HG03469 (cell line): Measurements from ENCODE around the gene ADGRV1.
"Not testable (repeated sequence)": the region's sequence is repeated elsewhere in the genome, so short reads cannot be mapped to it uniquely, and the experiment has no call there.

Experiments used
- ATAC-seq: cut with Tn5 transposase; IDR thresholded peaks from one replicate; pipeline ENCODE4 v1.9.1; 2021; ENCODE audit warnings: mild to moderate bottlenecking, moderate library complexity, moderate number of reproducible peaks; ENCODE audit not compliant: unreplicated experiment

The ADGRV1 gene

DNA sequence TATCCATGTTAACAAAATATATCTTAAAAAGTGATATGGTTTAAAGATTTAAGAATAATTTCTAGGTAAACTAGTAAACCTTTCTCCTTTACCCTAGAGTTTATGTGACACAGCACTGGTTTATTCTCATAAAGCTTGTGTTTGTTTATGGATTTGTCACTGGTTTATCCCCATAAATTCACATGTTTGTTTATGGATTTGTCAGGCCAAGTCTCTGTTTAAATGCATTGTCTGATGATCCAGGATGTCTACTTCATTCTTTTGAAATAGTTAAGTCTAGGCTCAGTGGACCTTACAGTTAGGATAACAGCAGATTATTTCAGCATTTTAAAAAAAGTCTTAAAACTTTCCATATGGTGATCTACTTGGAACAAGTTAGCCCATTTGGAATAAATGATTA is 490.5 kb downstream of the ADGRV1 start:
- no peak for ATAC-seq

DNA sequence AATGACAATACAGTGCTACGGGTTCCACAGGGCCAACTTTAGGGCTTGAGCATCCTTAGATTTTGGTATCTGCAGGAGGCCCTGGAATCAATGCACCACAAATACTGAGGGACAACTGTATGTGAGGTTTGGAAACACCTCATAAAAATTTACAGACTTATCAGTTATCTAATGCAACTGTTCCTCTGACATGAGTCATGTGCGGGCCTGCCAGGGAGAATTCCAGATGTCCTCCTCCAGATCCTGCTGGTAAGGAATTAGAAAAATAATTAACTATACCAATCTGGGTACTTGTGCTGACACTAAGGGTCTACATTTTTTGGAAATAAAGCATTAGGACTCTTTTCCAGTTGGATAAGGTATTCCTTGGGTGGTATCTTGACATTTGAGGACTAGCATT is 491.2 kb downstream of the ADGRV1 start:
- no peak for ATAC-seq

GRCh38 chr5:91052411-91052810 is 493.8 kb downstream of the ADGRV1 start:
- ATAC-seq: not testable (repeated sequence)

DNA sequence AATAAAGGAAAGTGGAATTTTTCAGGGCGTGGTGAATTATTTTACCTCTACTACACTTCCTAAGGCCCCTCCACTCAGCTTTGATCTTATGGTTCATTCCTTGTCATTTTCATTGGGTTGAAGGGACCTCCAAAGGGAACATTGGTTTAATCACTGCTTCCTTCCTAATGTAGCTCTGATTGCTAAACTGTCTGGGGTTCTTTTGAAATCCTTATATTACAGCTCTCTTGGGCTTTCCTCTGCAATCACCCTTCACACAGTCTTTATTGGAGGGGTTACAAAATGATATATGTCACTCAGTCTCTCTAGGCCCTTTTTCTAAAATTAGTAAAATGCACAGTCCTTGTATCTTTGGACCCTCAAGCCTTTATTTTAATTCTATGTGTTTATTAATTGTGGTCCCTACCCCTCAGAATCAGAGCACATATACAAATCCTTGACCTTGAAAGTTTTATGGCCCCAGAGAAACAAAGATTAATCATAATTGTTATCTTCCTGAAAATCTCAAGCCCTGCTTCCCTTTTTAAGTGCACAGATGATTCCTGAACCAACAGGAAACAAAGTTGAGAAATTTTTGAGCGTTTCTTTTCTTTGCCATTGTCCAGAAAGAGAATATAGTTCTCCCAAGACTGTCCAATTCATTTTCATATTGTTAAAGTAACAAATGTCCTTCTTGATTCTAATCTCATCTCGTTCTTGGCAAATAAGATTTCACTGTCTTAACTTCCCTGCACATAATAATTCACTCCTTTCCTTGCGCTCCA is 494.6 kb downstream of the ADGRV1 start:
- ATAC-seq: no peak

DNA sequence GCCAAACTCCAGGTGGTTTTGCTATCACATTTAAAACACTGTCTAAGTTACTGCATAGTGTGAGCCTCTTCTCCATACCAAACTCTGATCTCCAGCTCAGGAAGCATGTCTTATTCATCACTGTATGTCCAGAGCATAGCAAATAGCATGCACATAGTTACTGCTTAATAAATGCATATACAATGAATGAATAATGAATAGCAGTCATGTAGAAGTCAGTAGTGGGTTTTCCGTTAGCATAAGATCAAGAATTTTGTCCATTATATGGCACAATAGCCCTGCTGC is 495.1 kb downstream of the ADGRV1 start:
- ATAC-seq: no peak

DNA sequence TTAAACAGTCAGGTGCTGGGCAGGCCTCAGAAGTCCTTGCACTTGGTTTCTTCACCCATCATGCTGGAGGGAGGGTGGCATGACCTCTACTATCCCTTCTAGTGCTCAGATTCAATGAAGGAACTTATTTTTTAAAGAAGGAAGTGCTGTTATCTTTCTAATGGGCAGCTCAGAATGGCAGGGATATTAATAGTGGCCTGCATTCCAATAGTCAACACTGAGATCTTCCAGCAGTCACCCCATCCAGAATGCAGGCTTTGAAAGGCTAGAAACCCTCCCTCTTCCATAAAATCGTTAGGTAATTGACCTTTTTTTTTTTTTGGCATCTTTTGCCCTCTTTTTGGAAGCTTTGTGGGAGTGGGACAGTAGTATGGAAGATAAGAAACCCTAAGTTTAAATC is 499.6 kb downstream of the ADGRV1 start:
- no peak for ATAC-seq

DNA sequence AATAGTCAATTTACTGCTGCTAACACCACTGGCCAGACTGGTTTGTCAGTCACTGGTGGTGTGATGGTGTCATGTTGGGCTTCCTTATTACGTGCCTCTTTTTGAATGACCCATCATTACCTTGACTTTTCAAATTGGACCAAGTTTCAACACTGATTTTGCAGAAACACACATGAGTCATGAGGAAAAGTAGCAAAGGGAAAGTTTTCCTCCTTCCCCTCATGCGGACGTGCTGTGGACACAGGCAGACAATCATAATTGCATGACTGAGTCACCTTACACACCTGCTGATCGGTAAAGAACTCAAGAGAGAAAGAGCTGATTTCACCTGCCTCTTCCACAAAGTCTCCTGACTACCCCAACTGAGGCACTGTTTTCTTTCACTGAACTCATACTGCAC is 500.0 kb downstream of the ADGRV1 start:
- ATAC-seq: no peak

DNA sequence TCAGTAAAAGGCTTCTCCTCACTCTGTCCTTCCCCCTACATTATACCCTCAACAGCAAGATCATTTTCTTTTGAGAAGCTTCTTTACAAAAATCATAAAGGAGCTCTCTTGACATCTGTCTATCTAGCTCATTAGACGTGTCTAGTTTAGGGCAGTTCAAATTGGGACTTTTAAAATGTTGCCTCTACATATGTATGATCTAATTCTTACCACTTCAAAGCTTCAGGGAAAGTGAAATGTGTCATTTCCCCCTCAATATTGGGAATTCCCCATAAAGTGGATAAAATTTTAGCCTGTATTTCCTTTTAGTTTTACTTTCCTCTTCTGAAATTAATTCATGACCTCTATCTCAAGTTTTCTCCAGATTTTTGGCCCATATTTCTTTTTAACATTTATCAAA is 500.8 kb downstream of the ADGRV1 start:
- ATAC-seq: peak; percentile 87

DNA sequence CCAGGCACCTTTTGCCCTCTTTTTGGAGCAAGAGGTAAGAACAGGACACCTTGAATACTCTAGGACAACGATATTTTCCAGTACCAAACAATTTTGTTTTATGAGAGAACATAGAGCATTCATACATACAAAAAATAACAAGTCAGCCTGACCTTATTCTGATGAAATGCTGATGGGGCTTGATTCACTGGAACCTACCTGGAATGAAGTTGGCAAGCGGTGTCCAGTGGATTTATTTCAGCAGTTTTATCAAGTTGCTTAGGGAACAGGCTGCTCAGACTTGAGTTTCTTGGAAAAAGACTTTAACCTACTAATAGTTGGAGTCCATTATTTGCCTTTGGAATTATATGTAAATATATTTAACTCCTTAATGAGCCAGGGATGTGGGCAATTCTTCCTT is 502.5 kb downstream of the ADGRV1 start:
- ATAC-seq: no peak

- no peak for ATAC-seq
Observed at GRCh38 chr5:91061946-91062562, 503.5 kb downstream of the ADGRV1 start.

DNA sequence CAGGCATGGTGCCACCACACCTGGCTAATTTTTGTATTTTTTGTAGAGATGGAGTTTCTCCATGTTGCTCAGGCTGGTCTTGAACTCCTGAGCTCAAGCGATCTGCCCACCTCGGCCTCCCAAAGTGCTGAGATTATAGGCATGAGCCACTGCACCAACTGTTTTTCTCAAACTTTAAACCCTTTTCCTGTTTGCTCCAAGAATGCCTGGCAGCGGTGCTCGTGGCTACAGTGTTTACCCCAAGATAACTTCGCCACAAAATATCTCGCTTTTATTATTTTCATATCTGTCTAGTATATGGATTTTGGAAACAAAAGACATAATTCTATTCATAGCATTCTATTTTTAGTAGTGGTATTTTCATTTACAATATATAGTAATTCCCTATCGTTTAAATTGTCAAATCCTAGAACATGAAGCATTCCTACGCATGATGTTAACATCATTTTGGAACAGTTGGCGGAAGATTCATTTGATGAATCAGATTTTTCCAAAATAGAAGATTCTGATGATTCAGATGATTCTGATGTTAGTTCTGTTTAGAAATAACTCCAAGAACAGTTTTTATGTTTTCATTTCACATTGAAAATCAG is 504.6 kb downstream of the ADGRV1 start:
- not testable (repeated sequence) for ATAC-seq

GRCh38 chr5:91065496-91065895 is 506.9 kb downstream of the ADGRV1 start:
- ATAC-seq: no peak

DNA sequence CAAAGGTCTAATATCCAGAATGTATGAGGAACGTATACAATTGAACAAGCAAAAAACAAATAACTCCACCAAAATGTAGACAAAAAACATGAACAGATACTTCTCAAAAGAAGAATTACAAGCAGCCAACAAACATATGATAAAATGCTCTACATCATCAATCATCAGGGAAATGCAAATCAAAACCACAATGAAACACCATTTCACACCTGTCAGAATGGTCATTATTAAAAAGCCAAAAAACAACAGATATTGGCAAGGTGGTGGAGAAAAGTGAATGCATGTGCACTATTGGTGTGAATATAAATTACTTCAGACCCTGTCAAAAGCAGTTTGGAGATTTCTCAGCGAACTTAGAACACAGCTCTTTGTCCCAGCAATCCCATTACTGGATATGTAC is 510.8 kb downstream of the ADGRV1 start:
- no peak for ATAC-seq

DNA sequence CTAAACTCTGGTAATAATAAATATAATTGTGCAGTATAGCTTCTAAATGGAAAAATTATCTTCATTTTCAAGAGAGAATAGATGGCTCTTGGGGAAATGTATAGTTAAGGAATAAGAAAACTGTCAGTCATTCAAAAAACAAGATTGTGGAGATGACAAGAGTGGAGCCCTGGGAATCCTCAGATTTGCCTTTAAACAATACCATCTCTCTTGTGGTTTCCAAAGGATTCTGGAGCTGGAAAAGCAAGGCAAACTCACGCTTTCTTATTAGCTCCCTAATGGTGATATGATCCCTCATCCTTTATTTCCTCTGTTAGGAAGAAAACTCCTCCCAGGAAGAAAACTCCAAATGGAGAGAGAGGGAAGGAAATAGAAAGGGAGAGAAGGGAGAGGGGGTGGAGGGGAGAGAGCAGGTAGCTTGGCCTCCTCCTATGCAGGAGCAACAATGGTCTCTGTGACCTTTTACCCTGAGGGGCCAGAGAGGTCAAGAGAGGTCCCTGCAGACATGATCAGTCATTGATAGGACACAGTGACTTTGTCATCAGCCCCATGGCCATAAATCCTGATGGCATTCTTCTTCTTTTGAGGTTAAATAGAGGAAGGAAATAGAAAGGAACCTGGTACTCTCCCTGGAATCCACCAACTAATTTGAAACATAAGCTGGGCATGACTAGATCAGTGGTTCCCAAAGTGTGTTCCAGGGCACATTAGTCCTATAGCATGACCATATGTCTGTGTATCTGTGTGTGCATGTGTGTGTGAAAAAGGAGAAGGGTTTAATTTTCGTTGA is 512.4 kb downstream of the ADGRV1 start:
- ATAC-seq: no peak

DNA sequence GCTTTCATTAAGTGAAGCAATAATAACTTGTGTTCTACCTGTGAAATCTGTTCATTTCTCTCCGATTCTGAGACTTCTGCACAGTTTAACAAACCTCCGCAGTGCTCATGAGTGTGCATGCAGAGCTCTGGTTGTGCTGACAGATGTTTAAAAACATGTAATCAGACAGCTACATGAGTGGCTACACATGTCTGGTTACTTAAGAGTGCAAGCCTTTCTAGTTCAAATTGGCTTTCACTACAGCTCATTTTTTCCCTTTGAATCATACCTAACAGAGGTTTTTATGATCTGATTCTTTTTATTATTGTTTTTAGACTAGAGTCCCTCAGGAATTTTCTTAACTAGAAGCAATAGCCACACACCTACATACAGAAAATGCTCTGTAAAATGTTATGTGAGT is 514.3 kb downstream of the ADGRV1 start:
- ATAC-seq: no peak

DNA sequence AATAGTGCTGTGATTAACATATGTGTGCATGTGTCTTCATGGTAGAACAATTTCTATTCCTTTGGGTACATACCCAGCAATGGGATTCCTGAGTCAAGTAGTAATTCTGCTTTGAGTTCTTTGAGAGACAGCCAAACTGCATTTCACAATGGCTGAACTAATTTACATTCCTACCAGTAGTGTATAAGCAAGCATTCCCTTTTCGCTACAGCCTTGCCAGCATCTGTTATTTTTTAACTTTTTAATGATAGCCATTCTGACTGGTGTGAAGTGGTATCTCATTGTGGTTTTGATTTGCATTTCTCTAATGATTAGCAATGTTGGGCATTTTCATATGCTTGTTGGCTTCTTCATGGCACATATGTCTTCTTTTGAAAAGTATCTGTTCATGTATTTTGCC is 516.0 kb downstream of the ADGRV1 start:
- ATAC-seq: peak; percentile 38

DNA sequence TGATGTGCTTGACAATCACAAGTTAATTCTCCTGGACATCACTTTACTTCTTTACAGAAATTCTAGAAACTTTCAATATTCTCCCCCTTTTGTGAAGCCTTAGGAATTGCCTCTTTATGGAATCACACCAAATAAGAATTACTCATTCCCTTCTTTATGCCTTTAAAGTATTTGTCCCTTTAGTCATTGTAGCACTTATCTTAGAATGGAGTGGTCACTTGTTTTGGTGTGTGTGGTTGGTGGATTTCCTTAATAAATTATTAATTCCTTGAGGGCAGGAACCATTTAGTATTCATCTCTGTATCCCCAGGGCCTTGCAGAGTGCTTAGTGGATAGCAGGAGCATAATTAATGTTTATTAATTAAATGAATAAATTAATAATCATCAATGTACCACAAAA is 517.5 kb downstream of the ADGRV1 start:
- no peak for ATAC-seq

GRCh38 chr5:91077623-91078022 is 519.0 kb downstream of the ADGRV1 start:
- ATAC-seq: no peak

DNA sequence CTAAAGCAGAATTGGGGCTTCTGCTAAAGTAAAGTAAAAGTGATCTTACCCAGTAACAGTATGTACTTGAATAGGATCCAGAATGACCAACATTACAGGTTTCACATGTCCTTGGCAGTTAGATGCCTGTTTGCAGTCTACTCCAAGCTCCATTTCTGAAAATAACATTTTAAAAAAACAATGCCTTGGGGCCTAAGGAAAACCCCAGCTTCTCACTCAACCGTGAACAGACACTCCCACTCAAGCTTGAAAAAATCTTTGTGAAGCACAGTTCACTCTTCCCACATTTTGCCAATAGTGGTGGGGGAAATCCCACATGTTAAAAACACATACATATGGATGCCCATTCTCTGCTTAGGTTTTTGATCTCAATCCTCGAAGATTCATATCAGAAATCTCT is 520.4 kb downstream of the ADGRV1 start:
- ATAC-seq: no peak

GRCh38 chr5:91089758-91090157 is 531.2 kb downstream of the ADGRV1 start:
- no peak for ATAC-seq

DNA sequence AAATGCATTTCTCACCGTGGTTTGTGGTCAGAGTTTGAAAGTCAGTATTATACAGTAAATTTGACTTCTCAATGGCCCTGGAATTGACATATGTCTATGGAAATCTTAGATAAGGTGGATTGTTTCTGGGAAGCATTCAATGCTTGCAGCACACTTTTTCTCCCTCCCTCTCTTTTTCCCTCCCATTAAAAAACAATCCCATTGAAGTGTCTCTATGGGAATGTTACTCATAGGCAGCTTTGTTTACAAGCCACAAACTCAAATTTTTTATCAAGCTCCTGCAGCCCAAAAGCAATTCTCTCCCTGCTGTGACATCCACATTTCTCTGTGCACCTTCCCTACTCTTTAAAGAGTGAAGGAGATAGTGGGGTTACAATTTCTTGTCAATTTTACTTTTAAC is 532.4 kb downstream of the ADGRV1 start:
- ATAC-seq: no peak
